Panc1 (cell line): ENCODE results near the gene SSR3.

ENCODE experiments used
- SIN3A ChIP-seq: IDR thresholded peaks from 2 replicates; pipeline ENCODE4 v1.6.1; 2012; ENCODE audit warnings: low read depth, mild to moderate bottlenecking, low read length, moderate library complexity, borderline replicate concordance; ENCODE audit not compliant: insufficient read depth
- TCF7L2 ChIP-seq: IDR thresholded peaks from 2 replicates; pipeline ENCODE4 v1.6.1; 2011; ENCODE audit warnings: mild to moderate bottlenecking, low read depth, low read length, inconsistent platforms
- TF ChIP-seq, protein P1 (sequence below): fragments of 450-650 bp; IDR thresholded peaks from 2 replicates; pipeline ENCODE4 v1.5.1; 2017; ENCODE audit warnings: mild to moderate bottlenecking

DNA sequence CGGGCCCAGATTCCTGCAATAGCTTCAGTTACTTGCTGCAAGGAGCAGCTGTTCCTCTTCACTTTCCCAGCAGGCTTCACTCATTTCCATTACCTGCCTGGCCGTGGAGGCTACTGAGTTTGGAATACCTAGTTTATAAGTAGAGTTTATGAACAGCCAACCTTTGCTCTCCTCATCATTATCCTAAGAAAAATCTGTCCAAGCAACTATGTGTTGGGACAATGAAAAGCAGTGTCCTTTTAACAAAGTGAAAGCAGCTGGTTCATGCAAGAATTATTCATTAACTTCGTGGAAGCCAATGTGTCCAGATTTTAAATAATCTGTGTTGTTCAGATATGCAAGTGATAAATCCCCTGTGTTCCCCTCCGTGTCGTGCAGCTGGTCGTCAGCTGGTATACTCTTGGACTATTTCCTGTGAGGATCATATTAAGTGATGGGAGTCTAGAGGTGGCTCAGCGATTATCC, 39.3 kb upstream of the SSR3 start:
- TF ChIP-seq, protein P1, sequence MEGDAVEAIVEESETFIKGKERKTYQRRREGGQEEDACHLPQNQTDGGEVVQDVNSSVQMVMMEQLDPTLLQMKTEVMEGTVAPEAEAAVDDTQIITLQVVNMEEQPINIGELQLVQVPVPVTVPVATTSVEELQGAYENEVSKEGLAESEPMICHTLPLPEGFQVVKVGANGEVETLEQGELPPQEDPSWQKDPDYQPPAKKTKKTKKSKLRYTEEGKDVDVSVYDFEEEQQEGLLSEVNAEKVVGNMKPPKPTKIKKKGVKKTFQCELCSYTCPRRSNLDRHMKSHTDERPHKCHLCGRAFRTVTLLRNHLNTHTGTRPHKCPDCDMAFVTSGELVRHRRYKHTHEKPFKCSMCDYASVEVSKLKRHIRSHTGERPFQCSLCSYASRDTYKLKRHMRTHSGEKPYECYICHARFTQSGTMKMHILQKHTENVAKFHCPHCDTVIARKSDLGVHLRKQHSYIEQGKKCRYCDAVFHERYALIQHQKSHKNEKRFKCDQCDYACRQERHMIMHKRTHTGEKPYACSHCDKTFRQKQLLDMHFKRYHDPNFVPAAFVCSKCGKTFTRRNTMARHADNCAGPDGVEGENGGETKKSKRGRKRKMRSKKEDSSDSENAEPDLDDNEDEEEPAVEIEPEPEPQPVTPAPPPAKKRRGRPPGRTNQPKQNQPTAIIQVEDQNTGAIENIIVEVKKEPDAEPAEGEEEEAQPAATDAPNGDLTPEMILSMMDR: no peak
- TF ChIP-seq TCF7L2 (no peak), SIN3A (no peak)
